ENCODE measurements around the gene RAMP2.
"Not testable (repeated sequence)": the region's sequence is repeated elsewhere in the genome, so short reads cannot be mapped to it uniquely, and the experiment has no call there.

Gene RAMP2
- 0 reads per million in 2 donors for total RNA-seq

- no peak for DNase-seq
These were observed at the start of gene RAMP2 for GRCh38 chr17:42760652-42761581. TSS of gene RAMP2 (plus strand) at chr17:42761227. CDS start at chr17:42761262, 35 bp downstream.

- DNase-seq: no peak
These were observed 39.9 kb upstream of the RAMP2 start for GRCh38 chr17:42720996-42721583.

- DNase-seq: no peak
These were observed 37.4 kb upstream of the RAMP2 start for GRCh38 chr17:42723636-42724035.

GRCh38 chr17:42725143-42725542, 35.9 kb upstream of the RAMP2 start:
- DNase-seq: no peak

GRCh38 chr17:42740699-42741098, 20.3 kb upstream of the RAMP2 start:
- no peak for DNase-seq

GRCh38 chr17:42742916-42743315, 18.1 kb upstream of the RAMP2 start:
- DNase-seq: not testable (repeated sequence)

- DNase-seq: no peak
These were observed 17.3 kb upstream of the RAMP2 start for GRCh38 chr17:42743595-42744282.

- DNase-seq: peak; percentile 68
These were observed 16.7 kb upstream of the RAMP2 start for GRCh38 chr17:42744283-42744805.

- DNase-seq: peak; percentile 86
These were observed 16.0 kb upstream of the RAMP2 start, which contains the start of gene EZH1 for GRCh38 chr17:42744806-42745617. TSS of gene EZH1 (minus strand) at chr17:42745040. CDS start at chr17:42728941, 16,099 bp downstream.

- DNase-seq: no peak
These were observed 12.7 kb upstream of the RAMP2 start for GRCh38 chr17:42748202-42748907.

GRCh38 chr17:42748908-42749798, 11.9 kb upstream of the RAMP2 start:
- DNase-seq: no peak

- no peak for DNase-seq
These were observed 10.2 kb upstream of the RAMP2 start for GRCh38 chr17:42750739-42751344.

- no peak for DNase-seq
These were observed 9.4 kb upstream of the RAMP2 start for GRCh38 chr17:42751628-42752027.

GRCh38 chr17:42754782-42755181, 6.2 kb upstream of the RAMP2 start:
- DNase-seq: no peak

- DNase-seq: no peak
These were observed 910 bp upstream of the RAMP2 start for GRCh38 chr17:42759982-42760651.

GRCh38 chr17:42761638-42762037, 611 bp downstream of the RAMP2 start:
- no peak for DNase-seq

- DNase-seq: no peak
These were observed 5.1 kb downstream of the RAMP2 start for GRCh38 chr17:42766124-42766523.

GRCh38 chr17:42767512-42767911, 6.5 kb downstream of the RAMP2 start:
- no peak for DNase-seq

GRCh38 chr17:42768006-42768405, 7.0 kb downstream of the RAMP2 start:
- DNase-seq: not testable (repeated sequence)

Measured in activated gamma-delta T cell (primary cell).